Peyer's patch (tissue), 4 donors: ENCODE data around the gene IL13RA2. TPM values are rescaled to one million over a fixed set of nuclear protein-coding genes. Genes with fewer than 3 reads are reported as not detected.

ENCODE experiments used
- DNase-seq, 3 donors: peaks; one replicate each; pipeline ENCODE4 v3.0.0-alpha.2; 2017 to 2019
- H3K27ac ChIP-seq, 4 donors: fragments of 200-600 bp; sonication (generic); one replicate each; pipeline ENCODE4 v1.5.1; 2016 to 2019
- H3K27me3 ChIP-seq, 2 donors: fragments of 200-600 bp; sonication (generic); one replicate each; pipeline ENCODE4 v1.5.1; 2019
- H3K36me3 ChIP-seq, 3 donors: fragments of 200-600 bp; sonication (generic); one replicate each; pipeline ENCODE4 v1.5.1; 2016 to 2019
- H3K4me1 ChIP-seq, 4 donors: fragments of 200-600 bp; sonication (generic); one replicate each; pipeline ENCODE4 v1.5.1; 2016 to 2019
- H3K4me3 ChIP-seq, 4 donors: fragments of 200-600 bp; sonication (generic); 1 replicate in 3 of 4; 2 replicates in 1 of 4; pipeline ENCODE4 v1.5.1; 2016 to 2019; ENCODE audit warnings: mild to moderate bottlenecking in 1 of 4
- H3K9me3 ChIP-seq, 4 donors: fragments of 200-600 bp; sonication (generic); one replicate each; pipeline ENCODE4 v1.5.1; 2016 to 2019; ENCODE audit warnings: mild to moderate bottlenecking in 1 of 4
- CTCF ChIP-seq, 6 experiments: fragments of 450-650 bp in 4 of 6; fragments of 200-600 bp in 2 of 6; sonication (generic) in 1 of 6; IDR thresholded peaks; one replicate each; pipeline ENCODE4 v1.5.1; 2017 to 2019; ENCODE audit warnings: antibody characterized with exemption in 6 of 6, mild to moderate bottlenecking in 3 of 6, moderate library complexity in 1 of 6
- POLR2A ChIP-seq, 2 donors: fragments of 450-650 bp; IDR thresholded peaks; one replicate each; pipeline ENCODE4 v1.5.1; 2017; ENCODE audit warnings: antibody characterized with exemption in 2 of 2, mild to moderate bottlenecking in 2 of 2, moderate library complexity in 2 of 2
- total RNA-seq, 4 donors: library from RNA; depleted of rRNA; stranded (reverse); fragments of >200 nt; gene quantifications; one replicate each; pipeline ENCODE4 v1.1.0, GENCODE V29; 2016

The IL13RA2 gene
- not detected for total RNA-seq

GRCh38 chrX:115017455-115017854, at the start of gene IL13RA2:
Gene IL13RA2, minus strand, starts transcription at chrX:115017616. Its CDS starts 347 bp downstream, at chrX:115017269.
- no peaks in the 10 kb centered on the region for H3K36me3 ChIP-seq
- no peak for DNase-seq
- H3K4me3 ChIP-seq: no peak within 1 kb of the TSS
- no peak within 1 kb of the TSS for H3K27ac ChIP-seq
- no peaks in the 10 kb centered on the region for H3K9me3 ChIP-seq
- no peaks in the 10 kb centered on the region for H3K4me1 ChIP-seq
- H3K27me3 ChIP-seq: no peaks in the 10 kb centered on the region
- TF ChIP-seq POLR2A (IDR thresholded peaks at IDR 0.05) (no peak), CTCF (IDR thresholded peaks at IDR 0.05) (no peak)

GRCh38 chrX:115065304-115065703, 47.9 kb upstream of the IL13RA2 start:
- Histone ChIP-seq H3K9me3 (no peaks in the 10 kb centered on the region), H3K4me1 (no peaks in the 10 kb centered on the region), H3K36me3 (no peaks in the 10 kb centered on the region), H3K27me3 (no peaks in the 10 kb centered on the region), H3K4me3 (no peak overlapping the region), H3K27ac (no peak overlapping the region)
- TF ChIP-seq POLR2A (IDR thresholded peaks at IDR 0.05): no peak
- no peak for DNase-seq

GRCh38 chrX:115060013-115060412, 42.6 kb upstream of the IL13RA2 start:
- H3K27ac ChIP-seq: no peak overlapping the region
- DNase-seq: no peak
- H3K36me3 ChIP-seq: no peaks in the 10 kb centered on the region
- H3K4me1 ChIP-seq: no peaks in the 10 kb centered on the region
- no peaks in the 10 kb centered on the region for H3K27me3 ChIP-seq
- TF ChIP-seq POLR2A (IDR thresholded peaks at IDR 0.05): no peak
- no peak for TF ChIP-seq CTCF (IDR thresholded peaks at IDR 0.05)
- no peak overlapping the region for H3K4me3 ChIP-seq
- H3K9me3 ChIP-seq: no peaks in the 10 kb centered on the region

- H3K27me3 ChIP-seq: no peaks in the 10 kb centered on the region
- no peak overlapping the region for H3K4me3 ChIP-seq
- H3K9me3 ChIP-seq: no peaks in the 10 kb centered on the region
- H3K27ac ChIP-seq: no peak overlapping the region
- no peak for TF ChIP-seq CTCF (IDR thresholded peaks at IDR 0.05)
- no peak for TF ChIP-seq POLR2A (IDR thresholded peaks at IDR 0.05)
- no peak for DNase-seq
- no peaks in the 10 kb centered on the region for H3K4me1 ChIP-seq
- no peaks in the 10 kb centered on the region for H3K36me3 ChIP-seq
These were observed 40.9 kb upstream of the IL13RA2 start for GRCh38 chrX:115058276-115058675.

- H3K9me3 ChIP-seq: no peaks in the 10 kb centered on the region
- H3K36me3 ChIP-seq: no peaks in the 10 kb centered on the region
- no peak for TF ChIP-seq POLR2A (IDR thresholded peaks at IDR 0.05)
- TF ChIP-seq CTCF (IDR thresholded peaks at IDR 0.05): no peak
- no peaks in the 10 kb centered on the region for H3K4me1 ChIP-seq
- no peak overlapping the region for H3K4me3 ChIP-seq
- no peak for DNase-seq
- no peaks in the 10 kb centered on the region for H3K27me3 ChIP-seq
- H3K27ac ChIP-seq: no peak overlapping the region
These were observed 37.5 kb upstream of the IL13RA2 start for GRCh38 chrX:115054876-115055275.

- H3K27ac ChIP-seq: no peak overlapping the region
- no peaks in the 10 kb centered on the region for H3K27me3 ChIP-seq
- no peak for DNase-seq
- H3K36me3 ChIP-seq: no peaks in the 10 kb centered on the region
- H3K9me3 ChIP-seq: no peaks in the 10 kb centered on the region
- TF ChIP-seq CTCF (IDR thresholded peaks at IDR 0.05): no peak
- no peak for TF ChIP-seq POLR2A (IDR thresholded peaks at IDR 0.05)
- H3K4me3 ChIP-seq: no peak overlapping the region
- H3K4me1 ChIP-seq: no peaks in the 10 kb centered on the region
These were observed 35.8 kb upstream of the IL13RA2 start for GRCh38 chrX:115053223-115053622.
